HG03025 (cell line): ENCODE results near the gene PKN2.
"Not testable (repeated sequence)": the region's sequence is repeated elsewhere in the genome, so short reads cannot be mapped to it uniquely, and the experiment has no call there.

Experiments used
- ATAC-seq: cut with Tn5 transposase; IDR thresholded peaks from one replicate; pipeline ENCODE4 v1.9.1; 2021; ENCODE audit warnings: mild to moderate bottlenecking, moderate library complexity; ENCODE audit not compliant: unreplicated experiment, low FRiP score

PKN2 gene

GRCh38 chr1:88873737-88874349 lies 189.8 kb downstream of the PKN2 start:
- no peak for ATAC-seq

GRCh38 chr1:88875595-88875994 lies 191.5 kb downstream of the PKN2 start:
- ATAC-seq, result no peak

- no peak for ATAC-seq
These were observed 192.7 kb downstream of the PKN2 start for GRCh38 chr1:88876573-88877365.

- ATAC-seq, result no peak
These were observed 193.3 kb downstream of the PKN2 start for GRCh38 chr1:88877382-88877825.

GRCh38 chr1:88877911-88878310 lies 193.8 kb downstream of the PKN2 start:
- ATAC-seq, result no peak

GRCh38 chr1:88878731-88879130 lies 194.7 kb downstream of the PKN2 start:
- ATAC-seq, result no peak

GRCh38 chr1:88880717-88881116 lies 196.6 kb downstream of the PKN2 start:
- not testable (repeated sequence) for ATAC-seq

GRCh38 chr1:88883156-88883555 lies 199.1 kb downstream of the PKN2 start:
- no peak for ATAC-seq
